SU-DHL-6 (cell line): ENCODE measurements around the gene THEMIS.

Source experiments
- H2AFZ ChIP-seq: fragments of 200-600 bp; sonication (generic); 2 replicates; pipeline ENCODE4 v1.6.1; 2014; ENCODE audit warnings: low read depth, mild to moderate bottlenecking, moderate library complexity, mixed read lengths, antibody characterized with exemption, low read length; ENCODE audit not compliant: severe bottlenecking
- H3F3A ChIP-seq: fragments of 200-600 bp; shearing (Covaris generic); 2 replicates; pipeline ENCODE4 v1.6.0; 2016; ENCODE audit warnings: antibody characterized with exemption, mild to moderate bottlenecking; ENCODE audit not compliant: insufficient read depth
- H3K27ac ChIP-seq: fragments of 200-600 bp; sonication (generic); 2 replicates; pipeline ENCODE4 v1.5.1; 2016; ENCODE audit warnings: low read depth, mild to moderate bottlenecking, low read length, moderate library complexity, mixed read lengths
- H3K27me3 ChIP-seq: fragments of 200-600 bp; sonication (generic), shearing (Covaris generic); 2 replicates; pipeline ENCODE4 v1.6.0; 2014; ENCODE audit warnings: mild to moderate bottlenecking, low read length
- H3K36me3 ChIP-seq: fragments of 200-600 bp; sonication (generic); 2 replicates; pipeline ENCODE4 v1.6.1; 2014; ENCODE audit warnings: mild to moderate bottlenecking, low read length, mixed read lengths
- H3K4me2 ChIP-seq: fragments of 300-600, 200-600 bp; shearing (Covaris generic), sonication (generic); 2 replicates; pipeline ENCODE4 v1.6.0; 2014; ENCODE audit warnings: low read length, low read depth, mild to moderate bottlenecking; ENCODE audit not compliant: poor library complexity, severe bottlenecking
- H3K4me3 ChIP-seq: fragments of 200-600 bp; sonication (generic); 2 replicates; pipeline ENCODE4 v1.5.1; 2014; ENCODE audit warnings: antibody characterized with exemption, low read length, mild to moderate bottlenecking, mixed read lengths; ENCODE audit not compliant: insufficient read depth, poor library complexity, severe bottlenecking
- H3K79me2 ChIP-seq: fragments of 200-600 bp; sonication (generic); 2 replicates; pipeline ENCODE4 v1.6.1; 2014; ENCODE audit warnings: mild to moderate bottlenecking, low read length, moderate library complexity; ENCODE audit not compliant: insufficient read depth
- H3K9ac ChIP-seq: fragments of 200-600 bp; sonication (generic); 2 replicates; pipeline ENCODE4 v1.7.0; 2014; ENCODE audit warnings: mild to moderate bottlenecking, low read length
- H3K9me2 ChIP-seq: fragments of 200-600 bp; sonication (generic); replicated peaks from 2 replicates; pipeline ENCODE4 v1.6.1; 2014; ENCODE audit warnings: low read length; ENCODE audit not compliant: insufficient read depth
- H3K9me3 ChIP-seq: fragments of 200-600 bp; sonication (generic); 2 replicates; pipeline ENCODE4 v1.6.1; 2014; ENCODE audit warnings: low read length, mixed read lengths; ENCODE audit not compliant: insufficient read depth
- H4K20me1 ChIP-seq: fragments of 200-600 bp; sonication (generic); 2 replicates; pipeline ENCODE4 v1.6.1; 2014; ENCODE audit warnings: low read depth, mild to moderate bottlenecking, antibody characterized with exemption, low read length, moderate library complexity, mixed read lengths
- EZH2phosphoT487 ChIP-seq: fragments of 200-600 bp; sonication (generic), shearing (Covaris generic); conservative IDR thresholded peaks from 2 replicates; pipeline ENCODE4 v1.6.1; 2018; ENCODE audit warnings: mild to moderate bottlenecking, antibody characterized with exemption, low read length, moderate library complexity, mixed read lengths
- TF ChIP-seq, protein P1 (sequence below): fragments of 200-600 bp; sonication (generic); IDR thresholded peaks from one replicate; pipeline ENCODE4 v1.5.1; 2017; ENCODE audit warnings: antibody characterized with exemption, mild to moderate bottlenecking, low read length, moderate library complexity; ENCODE audit not compliant: insufficient read depth, poor library complexity, severe bottlenecking

THEMIS gene

DNA sequence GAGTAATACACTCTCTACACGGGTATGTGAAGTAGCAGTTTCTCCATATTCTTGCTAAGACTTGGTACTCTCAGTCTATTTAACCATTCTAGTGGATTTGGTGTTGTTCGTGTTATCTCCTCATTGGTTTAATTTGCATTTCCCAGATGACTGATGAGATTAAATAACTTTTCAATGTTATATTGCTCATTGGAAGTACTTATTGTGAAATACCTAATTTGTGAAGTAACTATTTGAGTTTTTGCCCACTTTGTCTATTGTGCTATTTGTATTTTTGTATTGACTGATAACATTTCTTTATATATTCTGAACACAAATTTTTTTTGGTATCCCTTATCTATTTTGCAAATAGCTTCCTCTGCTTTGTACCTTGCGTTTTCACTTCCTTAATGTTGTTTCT is 167.9 kb downstream of the THEMIS start:
- H2AFZ ChIP-seq, result no peak overlapping the region
- H3K79me2 ChIP-seq, result no peaks in the 10 kb centered on the region
- no peak overlapping the region for H3K4me3 ChIP-seq
- no peaks in the 10 kb centered on the region for H3K9me3 ChIP-seq
- no peak overlapping the region for H3K4me2 ChIP-seq
- no peak for TF ChIP-seq EZH2phosphoT487
- TF ChIP-seq, protein P1, sequence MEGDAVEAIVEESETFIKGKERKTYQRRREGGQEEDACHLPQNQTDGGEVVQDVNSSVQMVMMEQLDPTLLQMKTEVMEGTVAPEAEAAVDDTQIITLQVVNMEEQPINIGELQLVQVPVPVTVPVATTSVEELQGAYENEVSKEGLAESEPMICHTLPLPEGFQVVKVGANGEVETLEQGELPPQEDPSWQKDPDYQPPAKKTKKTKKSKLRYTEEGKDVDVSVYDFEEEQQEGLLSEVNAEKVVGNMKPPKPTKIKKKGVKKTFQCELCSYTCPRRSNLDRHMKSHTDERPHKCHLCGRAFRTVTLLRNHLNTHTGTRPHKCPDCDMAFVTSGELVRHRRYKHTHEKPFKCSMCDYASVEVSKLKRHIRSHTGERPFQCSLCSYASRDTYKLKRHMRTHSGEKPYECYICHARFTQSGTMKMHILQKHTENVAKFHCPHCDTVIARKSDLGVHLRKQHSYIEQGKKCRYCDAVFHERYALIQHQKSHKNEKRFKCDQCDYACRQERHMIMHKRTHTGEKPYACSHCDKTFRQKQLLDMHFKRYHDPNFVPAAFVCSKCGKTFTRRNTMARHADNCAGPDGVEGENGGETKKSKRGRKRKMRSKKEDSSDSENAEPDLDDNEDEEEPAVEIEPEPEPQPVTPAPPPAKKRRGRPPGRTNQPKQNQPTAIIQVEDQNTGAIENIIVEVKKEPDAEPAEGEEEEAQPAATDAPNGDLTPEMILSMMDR, result no peak
- H3K27me3 ChIP-seq, result no peaks in the 10 kb centered on the region
- H4K20me1 ChIP-seq, result no peaks in the 10 kb centered on the region
- no peak overlapping the region for H3K27ac ChIP-seq
- no peaks in the 10 kb centered on the region for H3F3A ChIP-seq
- no peak overlapping the region for H3K9ac ChIP-seq
- no peaks in the 10 kb centered on the region for H3K9me2 ChIP-seq
- no peaks in the 10 kb centered on the region for H3K36me3 ChIP-seq

DNA sequence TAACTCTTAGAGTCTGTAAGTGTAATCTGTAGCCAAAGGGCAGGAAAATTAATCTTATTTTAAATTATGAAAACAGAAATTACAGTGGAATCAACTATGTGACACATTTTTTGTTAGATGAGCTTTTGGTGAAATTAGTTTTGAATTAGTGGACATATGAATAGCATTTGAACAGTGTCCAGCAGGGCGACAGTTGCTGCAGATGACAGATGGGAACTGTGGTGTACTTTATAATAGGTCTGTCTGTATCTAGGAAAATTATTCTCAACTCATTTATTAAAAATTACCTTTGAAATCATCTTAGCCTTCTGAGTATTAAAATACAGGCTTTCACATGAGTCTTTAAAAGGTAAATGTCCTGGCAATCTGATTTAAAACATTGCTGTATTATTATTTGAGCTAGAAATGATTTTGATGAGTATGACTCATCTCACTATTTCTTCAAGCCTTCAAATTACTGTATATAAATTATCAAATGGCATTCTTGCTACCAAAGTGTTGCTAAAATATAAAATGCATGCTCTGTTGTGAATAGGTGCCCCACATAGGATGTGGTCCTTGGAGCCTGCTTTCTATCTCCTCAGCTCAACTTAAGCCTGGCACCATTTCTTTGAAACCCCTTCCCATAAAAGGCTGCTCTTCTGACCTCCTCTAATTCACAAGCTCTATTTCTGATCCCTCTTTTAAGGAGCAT is 173.5 kb downstream of the THEMIS start:
- Histone ChIP-seq H3K9me2 (no peaks in the 10 kb centered on the region), H3K4me2 (no peak overlapping the region), H3K27me3 (no peaks in the 10 kb centered on the region), H3F3A (no peaks in the 10 kb centered on the region), H3K4me3 (no peak overlapping the region), H3K27ac (no peak overlapping the region), H3K9me3 (no peaks in the 10 kb centered on the region), H3K9ac (no peak overlapping the region), H3K36me3 (no peaks in the 10 kb centered on the region), H3K79me2 (no peaks in the 10 kb centered on the region), H2AFZ (no peak overlapping the region), H4K20me1 (no peaks in the 10 kb centered on the region)
- TF ChIP-seq, protein P1, result no peak
- no peak for TF ChIP-seq EZH2phosphoT487

DNA sequence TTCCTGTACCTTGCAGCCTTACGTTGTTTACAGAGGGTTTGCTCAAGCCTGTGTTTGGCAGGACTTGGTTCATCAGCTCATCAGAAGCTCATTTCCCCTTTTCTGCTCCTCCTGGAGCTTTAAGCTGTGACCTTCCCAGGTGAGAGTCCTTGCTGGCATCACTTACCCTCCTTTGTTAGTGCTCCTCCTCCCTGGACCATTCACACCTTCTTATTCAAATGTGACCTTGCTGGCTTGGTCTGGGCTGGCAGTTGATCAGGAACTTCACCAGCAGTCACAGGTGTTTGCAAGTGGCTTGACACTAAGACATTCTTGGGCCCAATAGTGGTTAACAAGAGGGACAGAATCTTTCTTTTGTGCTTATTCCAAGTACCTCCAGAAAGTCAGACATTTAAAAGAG is 175.0 kb downstream of the THEMIS start:
- no peak overlapping the region for H3K4me2 ChIP-seq
- no peak overlapping the region for H3K9ac ChIP-seq
- no peaks in the 10 kb centered on the region for H3F3A ChIP-seq
- no peaks in the 10 kb centered on the region for H3K36me3 ChIP-seq
- H3K27ac ChIP-seq, result no peak overlapping the region
- no peaks in the 10 kb centered on the region for H3K79me2 ChIP-seq
- no peak overlapping the region for H3K4me3 ChIP-seq
- TF ChIP-seq, protein P1, result no peak
- no peaks in the 10 kb centered on the region for H3K27me3 ChIP-seq
- H2AFZ ChIP-seq, result no peak overlapping the region
- H3K9me2 ChIP-seq, result no peaks in the 10 kb centered on the region
- H3K9me3 ChIP-seq, result no peaks in the 10 kb centered on the region
- H4K20me1 ChIP-seq, result no peaks in the 10 kb centered on the region
